ENCODE measurements around the gene MID1.
A peak's percentile ranks its signal among the peaks of the same experiment; 100 is the strongest.
"Not testable (repeated sequence)": the region's sequence is repeated elsewhere in the genome, so short reads cannot be mapped to it uniquely, and the experiment has no call there.

The MID1 gene

GRCh38 chrX:10615931-10616774, 4.2 kb downstream of the MID1 start:
- DNase-seq, result peak in 1 of 2 donors; percentile 53

- DNase-seq, result no peak
These were observed 8.2 kb downstream of the MID1 start for GRCh38 chrX:10612215-10612614.

- DNase-seq, result no peak
These were observed 8.8 kb downstream of the MID1 start for GRCh38 chrX:10611441-10612090.

GRCh38 chrX:10608099-10608498, 12.3 kb downstream of the MID1 start:
- no peak for DNase-seq

GRCh38 chrX:10607233-10607632, 13.2 kb downstream of the MID1 start:
- DNase-seq, result no peak

GRCh38 chrX:10603612-10604011, 16.8 kb downstream of the MID1 start:
- DNase-seq, result no peak

GRCh38 chrX:10602646-10603045, 17.7 kb downstream of the MID1 start:
- no peak for DNase-seq

GRCh38 chrX:10600479-10600878, 19.9 kb downstream of the MID1 start:
- no peak for DNase-seq

GRCh38 chrX:10598540-10598939, 21.8 kb downstream of the MID1 start:
- no peak for DNase-seq

- no peak for DNase-seq
These were observed 22.5 kb downstream of the MID1 start for GRCh38 chrX:10597871-10598270.

- no peak for DNase-seq
These were observed 28.7 kb downstream of the MID1 start for GRCh38 chrX:10591363-10592335.

- DNase-seq, result not testable (repeated sequence)
These were observed 30.6 kb downstream of the MID1 start for GRCh38 chrX:10589787-10590186.

GRCh38 chrX:10589098-10589497, 31.3 kb downstream of the MID1 start:
- no peak for DNase-seq

- not testable (repeated sequence) for DNase-seq
These were observed 35.5 kb downstream of the MID1 start for GRCh38 chrX:10584882-10585281.

GRCh38 chrX:10582945-10583344, 37.4 kb downstream of the MID1 start:
- no peak for DNase-seq

GRCh38 chrX:10582215-10582733, 38.1 kb downstream of the MID1 start:
- no peak for DNase-seq

- DNase-seq, result no peak
These were observed 41.0 kb downstream of the MID1 start for GRCh38 chrX:10579112-10580011.

- no peak for DNase-seq
These were observed 41.9 kb downstream of the MID1 start for GRCh38 chrX:10578527-10578926.

- DNase-seq, result no peak
These were observed 42.5 kb downstream of the MID1 start for GRCh38 chrX:10577853-10578252.

- DNase-seq, result no peak
These were observed 43.5 kb downstream of the MID1 start for GRCh38 chrX:10576777-10577447.

GRCh38 chrX:10576186-10576585, 44.2 kb downstream of the MID1 start:
- no peak for DNase-seq
